ENCODE results near the gene COL6A2. TPM values are rescaled to one million over a fixed set of nuclear protein-coding genes. Genes with fewer than 3 reads are reported as not detected.

Gene COL6A2
- total and polyA plus RNA-seq, 2 of the 4 experiments (the other 2 are of a cell fraction) = 208 to 1,065 TPM

DNA sequence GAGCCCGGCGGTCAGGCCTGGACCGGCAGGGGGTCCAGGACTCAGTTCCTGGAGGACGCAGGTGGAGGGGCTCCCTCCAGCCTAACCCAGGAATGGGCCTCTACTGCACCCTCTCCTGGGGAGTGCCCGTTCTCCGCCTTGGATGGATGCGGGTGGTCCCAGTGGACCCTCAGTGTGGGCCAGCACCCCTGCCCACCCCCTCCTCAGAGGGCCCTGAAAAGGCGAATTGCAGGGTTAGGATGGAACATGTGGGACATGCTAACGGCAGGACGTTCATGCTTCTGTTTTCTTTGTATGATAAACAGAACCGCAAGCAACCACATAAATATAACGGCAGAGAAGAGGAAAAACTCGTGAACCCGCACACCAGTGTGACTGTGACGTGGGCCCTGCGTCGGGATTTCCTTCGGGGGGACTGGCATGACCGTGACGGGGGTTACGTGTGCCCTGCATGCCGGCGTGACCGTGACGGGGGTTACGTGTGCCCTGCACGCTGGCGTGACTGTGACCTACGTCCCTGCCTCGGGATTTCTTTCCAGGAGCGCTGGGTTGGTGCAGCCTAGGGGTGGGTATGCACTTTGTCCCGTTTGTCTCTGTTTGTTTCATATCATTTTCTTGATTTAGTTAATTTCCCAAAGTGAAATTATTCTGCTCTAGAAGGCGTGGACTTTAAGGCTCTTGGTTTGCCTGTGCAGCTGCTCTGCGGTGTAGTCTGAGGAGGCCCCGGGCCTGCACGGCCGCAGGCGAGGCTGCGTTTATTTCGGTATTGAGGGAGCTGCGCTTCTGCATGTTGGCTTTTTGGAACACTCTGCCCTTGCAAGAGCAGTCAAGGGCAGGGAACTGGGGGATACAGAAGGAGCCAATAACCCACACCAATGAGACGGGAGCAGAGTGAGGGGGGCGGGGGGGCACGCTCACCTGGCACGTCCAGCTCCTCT lies 54.3 kb downstream of the COL6A2 start:
- no peak overlapping the region for H2AFZ ChIP-seq (replicated peaks; ENCODE audit: low read length, poor library complexity)
- H3K79me1 ChIP-seq (ENCODE audit: low read depth in 1 of 2, low read length in 2 of 2) = no peaks in the 10 kb centered on the region
- no TSS peak for BruUV-seq (replicated peaks)
- H2BK20ac ChIP-seq (ENCODE audit: low read depth, low read length) = no peak overlapping the region
- no peak overlapping the region for H3K4me2 ChIP-seq (ENCODE audit: low read depth, low read length)
- no peak overlapping the region for H3K4ac ChIP-seq (ENCODE audit: low read depth, low read length)
- WGBS, 2 experiments (ENCODE audit: extremely low coverage in 2 of 2, insufficient read length in 1 of 2) = 80% methylated on average over 23 of the region's 45 CpGs; no CpG with 5 or more reads in 1 of the 2 experiments
- TF ChIP-seq CHD1 (IDR thresholded peaks at IDR 0.05; ENCODE audit: low read depth, low read length) (no peak), MXI1 (IDR thresholded peaks at IDR 0.05; ENCODE audit: borderline replicate concordance, low read depth, low read length) (no peak), FOS (IDR thresholded peaks at IDR 0.05; ENCODE audit: low read depth, low read length) (no peak), RCOR1 (IDR thresholded peaks at IDR 0.05; ENCODE audit: insufficient replicate concordance, low read length) (no peak), MAZ (IDR thresholded peaks at IDR 0.05; ENCODE audit: borderline replicate concordance, low read depth, low read length) (no peak), RAD21 (IDR thresholded peaks at IDR 0.05; ENCODE audit: low read length) (no peak)
- no peak overlapping the region for H3K4me3 ChIP-seq (ENCODE audit: insufficient read depth, low read depth, low read length)
- no peak overlapping the region for H2BK5ac ChIP-seq (ENCODE audit: low read depth, low read length, poor library complexity, severe bottlenecking)
- peaks cover 2% of the 10 kb centered on the region for H3K4me1 ChIP-seq (ENCODE audit: control insufficient read depth, insufficient read depth, low read length)
- ChIA-PET CTCF (interaction anchor here (0.5 to 1.7 kb wide), 3 partner anchors 9 to 52 kb away, joined by 3 to 13 read pairs (median 6); no protein-coding TSS in a partner anchor), POLR2A (ENCODE audit: unreplicated experiment) (no interaction called here)
- H3K9me3 ChIP-seq (ENCODE audit: control insufficient read depth, insufficient read depth, low read length) = no peaks in the 10 kb centered on the region
- no peak overlapping the region for H3K18ac ChIP-seq (ENCODE audit: low read depth, low read length)
- no peak for DNase-seq
- in situ Hi-C loops (cut with MboI; ENCODE audit: low sequenced_read_pairs) (no loop called here), intact Hi-C loops (cut with micrococcal nuclease) (no loop called here), dilution Hi-C loops (cut with HindIII; ENCODE audit: low sequenced_read_pairs, unreplicated experiment) (no loop called here)
- peak overlapping the region; percentile 35 for H2AK9ac ChIP-seq (replicated peaks; ENCODE audit: low read depth, low read length, poor library complexity)
- no peak overlapping the region for H3K27ac ChIP-seq (ENCODE audit: insufficient read depth, low read length)
- no peak overlapping the region for H2BK120ac ChIP-seq (ENCODE audit: low read depth, low read length)
- no peak overlapping the region for H4K91ac ChIP-seq (ENCODE audit: insufficient read depth, low read depth, low read length)
- no peaks in the 10 kb centered on the region for H3K36me3 ChIP-seq (ENCODE audit: control insufficient read depth, insufficient read depth, low read length)
- no peak overlapping the region for H3K56ac ChIP-seq (ENCODE audit: extremely low read depth, insufficient read depth, low read length)
- H2AK5ac ChIP-seq (ENCODE audit: low read depth, low read length) = no peak overlapping the region; the same call in 1 of the 2 replicates
- no peak overlapping the region for H3K9ac ChIP-seq (ENCODE audit: low read depth, low read length)
- H4K5ac ChIP-seq (ENCODE audit: low read depth, low read length) = no peak overlapping the region
- no peak overlapping the region for H3K14ac ChIP-seq (replicated peaks; ENCODE audit: low read depth, low read length)
- no peak overlapping the region for H2BK15ac ChIP-seq (ENCODE audit: low read depth, low read length)
- no peaks in the 10 kb centered on the region for H4K20me1 ChIP-seq (ENCODE audit: insufficient read depth, low read length)
- 0 out of 2 replicates have a peak, but pooled peaks cover 3% of the 10 kb centered on the region for H3K9me1 ChIP-seq (ENCODE audit: insufficient read depth, low read length)
- no peak overlapping the region for H4K8ac ChIP-seq (ENCODE audit: low read depth in 2 of 2, low read length in 2 of 2)
- no peak for ATAC-seq (ENCODE audit: low read depth)
- no peak overlapping the region for H3K23ac ChIP-seq (ENCODE audit: low read depth, low read length)
- no peaks in the 10 kb centered on the region for H3K27me3 ChIP-seq (ENCODE audit: control insufficient read depth, insufficient read depth, low read length)
